AG04450 (cell line): ENCODE measurements around the gene CLK1. TPM values are rescaled to one million over a fixed set of nuclear protein-coding genes. Genes with fewer than 3 reads are reported as not detected.

Source experiments
- CTCF ChIA-PET: fragments of 300-600, 350-600 bp; formaldehyde crosslinking; extraction: SDS; loops from one replicate; lab custom pipeline; 2022; ENCODE audit warnings: antibody characterized with exemption, inconsistent platforms; lab: Charles Lee
- POLR2A ChIA-PET: fragments of 350-600 bp; formaldehyde crosslinking; extraction: SDS; loops from one replicate; lab custom pipeline; 2021; ENCODE audit warnings: antibody characterized with exemption, inconsistent platforms; lab: Yijun Ruan, JAX
- DNase-seq: peaks from one replicate; pipeline ENCODE4 v3.0.0-alpha.2; 2011; ENCODE audit warnings: low read depth, low spot score
- H3K27ac ChIP-seq: one replicate; pipeline ENCODE4 v1.5.1; 2012; ENCODE audit warnings: low read depth, low read length, control low read depth
- H3K27me3 ChIP-seq: one replicate; pipeline ENCODE4 v1.6.0; 2012; ENCODE audit warnings: low read length; ENCODE audit not compliant: control insufficient read depth, insufficient read depth
- H3K4me3 ChIP-seq: 2 replicates; pipeline ENCODE4 v1.5.1; 2011; ENCODE audit warnings: mild to moderate bottlenecking, low read depth, low read length, control low read depth
- H3K9me3 ChIP-seq: 2 replicates; pipeline ENCODE4 v1.5.1; 2012; ENCODE audit warnings: low read length; ENCODE audit not compliant: control insufficient read depth, insufficient read depth
- polyA minus RNA-seq: library from RNA; depleted of rRNA, polyadenylated mRNA; stranded (reverse); fragments of >200 nt; gene quantifications from 2 replicates; pipeline ENCODE4 v1.2.3, GENCODE V29; 2011; rRNA and poly(A)+ RNA removed
- polyA plus RNA-seq: library from polyadenylated mRNA; depleted of rRNA; stranded (reverse); fragments of >200 nt; gene quantifications from 2 replicates; pipeline ENCODE4 v1.2.3, GENCODE V29; 2011; rRNA removed
- TF ChIP-seq, protein P1 (sequence below): IDR thresholded peaks from 2 replicates; pipeline ENCODE4 v1.5.1; 2011; ENCODE audit warnings: low read depth, low read length, control low read depth, inconsistent platforms

Gene CLK1
- polyA plus RNA-seq (66.0 and 103 TPM in 2 replicates), polyA minus RNA-seq (30.1 and 46.9 TPM in 2 replicates)

DNA sequence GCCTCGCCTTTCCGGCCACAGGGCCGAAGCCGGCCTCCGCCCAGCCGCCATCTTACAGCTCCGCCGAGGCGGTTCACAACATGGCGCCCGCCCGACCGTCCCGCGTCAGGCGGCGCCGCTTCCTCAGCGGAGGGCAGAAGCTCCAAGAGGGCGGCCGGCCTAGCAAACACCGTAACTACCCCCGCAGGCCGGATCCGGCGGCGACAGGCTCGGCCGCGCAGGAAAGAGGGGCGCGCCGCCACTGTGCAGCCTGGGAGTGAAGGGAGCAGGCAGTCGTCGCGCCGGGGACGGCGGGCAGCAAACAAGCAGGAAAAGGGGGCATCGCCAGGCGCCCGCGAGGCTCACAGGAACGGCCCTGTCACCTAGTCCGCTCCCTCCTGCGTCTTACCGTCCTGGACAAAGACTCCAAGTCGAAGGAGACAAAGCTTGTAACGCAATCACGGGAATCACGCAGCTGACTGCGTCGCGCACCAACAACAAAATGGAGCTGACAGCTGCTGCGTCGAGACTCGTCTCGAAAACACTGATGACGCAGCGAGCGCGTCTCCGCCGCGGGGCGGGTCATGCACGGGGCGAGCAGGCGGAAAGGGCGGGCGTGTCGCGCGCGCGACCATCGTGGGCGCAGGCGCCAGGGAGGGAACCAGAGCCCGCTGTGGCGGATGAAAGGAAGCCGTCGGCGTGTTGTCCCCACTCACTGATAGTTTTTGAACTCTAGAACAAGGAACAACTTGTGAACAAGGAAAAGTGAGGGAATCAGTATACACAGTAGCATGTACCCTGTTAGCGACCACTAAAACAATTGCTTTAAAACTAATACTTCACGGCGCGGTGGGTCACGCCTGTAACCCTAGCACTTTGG, at the start of gene CLK1:
TSS of gene CLK1 (minus strand) at position 483 of the 859 bp plus-strand sequence. CDS start 2,796 bp downstream, outside the sequence.
- H3K4me3 ChIP-seq = peak within 1 kb of the TSS; percentile 76
- no peaks in the 10 kb centered on the region for H3K9me3 ChIP-seq
- TF ChIP-seq, protein P1, sequence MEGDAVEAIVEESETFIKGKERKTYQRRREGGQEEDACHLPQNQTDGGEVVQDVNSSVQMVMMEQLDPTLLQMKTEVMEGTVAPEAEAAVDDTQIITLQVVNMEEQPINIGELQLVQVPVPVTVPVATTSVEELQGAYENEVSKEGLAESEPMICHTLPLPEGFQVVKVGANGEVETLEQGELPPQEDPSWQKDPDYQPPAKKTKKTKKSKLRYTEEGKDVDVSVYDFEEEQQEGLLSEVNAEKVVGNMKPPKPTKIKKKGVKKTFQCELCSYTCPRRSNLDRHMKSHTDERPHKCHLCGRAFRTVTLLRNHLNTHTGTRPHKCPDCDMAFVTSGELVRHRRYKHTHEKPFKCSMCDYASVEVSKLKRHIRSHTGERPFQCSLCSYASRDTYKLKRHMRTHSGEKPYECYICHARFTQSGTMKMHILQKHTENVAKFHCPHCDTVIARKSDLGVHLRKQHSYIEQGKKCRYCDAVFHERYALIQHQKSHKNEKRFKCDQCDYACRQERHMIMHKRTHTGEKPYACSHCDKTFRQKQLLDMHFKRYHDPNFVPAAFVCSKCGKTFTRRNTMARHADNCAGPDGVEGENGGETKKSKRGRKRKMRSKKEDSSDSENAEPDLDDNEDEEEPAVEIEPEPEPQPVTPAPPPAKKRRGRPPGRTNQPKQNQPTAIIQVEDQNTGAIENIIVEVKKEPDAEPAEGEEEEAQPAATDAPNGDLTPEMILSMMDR = no peak
- peak; percentile 81 for DNase-seq
- H3K27me3 ChIP-seq = no peaks in the 10 kb centered on the region
- peak within 1 kb of the TSS; percentile 98 for H3K27ac ChIP-seq
- CTCF ChIA-PET = interaction anchor here (0.6 to 2.1 kb wide), 5 partner anchors 9 to 288 kb away, joined by 3 to 6 read pairs (median 4); no protein-coding TSS in a partner anchor
- POLR2A ChIA-PET = interaction anchor here (0.5 to 1.8 kb wide), 17 partner anchors 9 to 159 kb away, joined by 3 to 22 read pairs (median 4); partner anchors contain the start of genes BZW1, NIF3L1, ORC2 and PPIL3

DNA sequence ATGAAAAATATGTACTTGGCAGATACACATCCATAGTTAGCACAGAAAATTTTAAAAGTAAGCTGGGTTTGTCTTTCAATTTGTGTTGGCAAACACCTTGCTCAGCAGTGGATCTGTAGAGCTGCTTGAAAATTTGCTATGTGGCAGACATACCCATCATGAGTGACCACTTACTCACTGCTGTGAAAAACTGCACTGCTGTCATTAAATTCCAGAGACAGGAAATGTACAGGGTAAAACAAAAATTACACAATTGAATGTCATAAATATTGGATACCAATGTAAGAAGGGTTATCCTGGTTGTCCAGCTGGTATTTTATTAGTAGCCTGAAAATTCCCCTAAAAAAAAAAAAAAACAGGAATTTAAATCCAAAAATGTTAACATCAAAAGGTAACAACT, 49.2 kb upstream of the CLK1 start:
- Histone ChIP-seq H3K27ac (no peak overlapping the region), H3K9me3 (no peaks in the 10 kb centered on the region), H3K27me3 (no peaks in the 10 kb centered on the region), H3K4me3 (no peak overlapping the region)
- CTCF ChIA-PET = interaction anchor here (1.2 to 2.0 kb wide), 3 partner anchors 12 to 245 kb away, joined by 3 to 9 read pairs (median 3); no protein-coding TSS in a partner anchor
- DNase-seq = no peak
- TF ChIP-seq, protein P1 = no peak
- POLR2A ChIA-PET = interaction anchor here (0.7 kb wide), 1 partner anchor 14 kb away, joined by 4 read pairs; no protein-coding TSS in a partner anchor

DNA sequence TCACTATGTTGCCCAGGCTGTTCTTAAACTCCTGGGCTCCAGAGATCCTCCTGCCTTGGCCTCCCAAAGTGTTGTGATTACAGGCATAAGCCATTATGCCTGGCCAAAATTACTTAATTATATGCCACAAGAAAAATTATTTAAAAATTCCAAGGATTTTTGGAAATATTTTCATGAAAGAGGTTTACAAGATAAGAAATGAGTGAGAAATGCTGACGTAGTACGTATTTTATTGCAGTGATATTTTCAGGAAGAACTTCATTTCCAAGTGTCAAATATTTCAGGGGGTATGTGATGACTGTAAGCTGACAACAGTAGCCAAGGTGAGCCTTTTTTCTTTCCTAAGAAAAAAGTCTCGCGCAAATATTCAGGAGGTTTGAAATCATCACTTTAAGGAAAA, 45.5 kb upstream of the CLK1 start:
- H3K27ac ChIP-seq = no peak overlapping the region
- H3K9me3 ChIP-seq = no peaks in the 10 kb centered on the region
- TF ChIP-seq, protein P1 = no peak
- no peak for DNase-seq
- ChIA-PET CTCF (no interaction called here), POLR2A (no interaction called here)
- H3K4me3 ChIP-seq = no peak overlapping the region
- no peaks in the 10 kb centered on the region for H3K27me3 ChIP-seq

DNA sequence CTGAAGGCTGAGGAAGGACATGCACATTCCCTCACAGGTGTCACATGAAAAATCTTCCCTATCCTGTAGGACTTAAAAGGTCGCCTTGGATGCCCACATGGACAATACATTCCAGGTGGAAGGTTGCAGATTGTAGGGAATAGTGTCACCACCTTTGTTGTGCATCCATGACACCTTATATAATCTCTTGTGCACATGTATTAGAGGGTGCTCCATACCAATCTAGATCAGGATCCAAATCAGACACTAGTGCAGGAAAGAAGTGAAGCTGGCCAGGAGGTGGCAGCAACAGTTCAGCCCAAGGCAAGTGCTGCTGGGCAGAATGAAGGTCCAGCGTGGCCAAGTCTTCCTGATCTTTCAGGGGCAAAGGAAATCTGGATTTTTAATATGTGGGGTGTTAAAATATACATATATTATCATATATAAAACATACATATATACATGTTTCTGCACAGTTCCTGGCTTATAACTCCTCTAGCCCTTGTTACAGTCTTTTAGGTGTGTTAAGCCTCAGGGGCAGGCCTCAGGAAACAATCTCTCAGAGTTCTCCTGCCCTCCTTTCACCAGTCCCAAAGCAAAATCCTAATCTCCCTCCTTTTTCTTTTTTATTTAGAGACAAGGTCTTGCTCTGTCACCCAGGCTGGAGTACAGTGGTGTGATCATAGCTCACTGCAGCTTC, 41.3 kb upstream of the CLK1 start:
- ChIA-PET POLR2A (no interaction called here), CTCF (interaction anchor here (0.7 to 6.2 kb wide), 20 partner anchors 9 to 393 kb away, joined by 3 to 125 read pairs (median 4); partner anchors contain the start of gene CASP10)
- no peaks in the 10 kb centered on the region for H3K9me3 ChIP-seq
- DNase-seq = peak; percentile 38
- H3K4me3 ChIP-seq = no peak overlapping the region
- no peak overlapping the region for H3K27ac ChIP-seq
- TF ChIP-seq, protein P1 = peak; percentile 87
- no peaks in the 10 kb centered on the region for H3K27me3 ChIP-seq
